ENCODE data around the gene SHISA6.

GRCh38 chr17:11240841-11241610, at the start of gene SHISA6:
- TF ChIP-seq TCF12 (IDR thresholded peaks at IDR 0.05): no peak
- TF ChIP-seq USF2 (IDR thresholded peaks at IDR 0.05; ENCODE audit: borderline replicate concordance, low read depth, low read length): no peak
- no peak for TF ChIP-seq CTCF (IDR thresholded peaks at IDR 0.05)
- TF ChIP-seq EZH2phosphoT487 (IDR thresholded peaks at IDR 0.05; ENCODE audit: borderline replicate concordance, low read depth): no peak
- TF ChIP-seq POLR2AphosphoS5 (IDR thresholded peaks at IDR 0.05; ENCODE audit: low read depth, low read length): no peak
- TF ChIP-seq JUND (IDR thresholded peaks at IDR 0.05): no peak
- TF ChIP-seq REST (IDR thresholded peaks at IDR 0.05; ENCODE audit: low read depth, low read length): no peak
- TF ChIP-seq SIN3A (IDR thresholded peaks at IDR 0.05; ENCODE audit: borderline replicate concordance, low read depth, low read length): no peak
- TF ChIP-seq YY1 (IDR thresholded peaks at IDR 0.05; ENCODE audit: low read depth): no peak
- TF ChIP-seq RFX5 (IDR thresholded peaks at IDR 0.05; ENCODE audit: low read length): no peak
- no peak for TF ChIP-seq RXRA (IDR thresholded peaks at IDR 0.05; ENCODE audit: borderline replicate concordance, low read depth)
- no peak for TF ChIP-seq NRF1 (IDR thresholded peaks at IDR 0.05; ENCODE audit: low read depth, low read length)

Measured in SK-N-SH (cell line).